ENCODE data around the gene MROH7.

DNA sequence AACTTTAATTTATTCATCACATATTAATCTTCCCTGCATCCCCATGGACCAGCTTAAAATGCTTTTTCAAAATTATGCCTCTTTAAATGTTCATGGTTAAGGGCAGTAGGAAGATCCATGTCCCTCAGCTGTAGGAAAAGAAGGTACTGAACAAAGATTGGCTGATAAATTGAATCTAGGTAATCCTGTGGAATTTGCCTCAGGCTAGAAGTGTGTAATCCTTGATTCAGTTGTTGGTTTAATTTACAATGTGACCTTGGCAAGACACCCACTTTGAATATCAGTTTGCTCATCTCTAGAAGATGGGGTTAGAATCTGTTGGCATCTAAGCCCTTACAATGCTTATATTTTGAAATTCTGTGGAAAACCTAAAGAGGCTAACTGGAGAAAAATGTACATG is 80.1 kb downstream of the MROH7 start:
- TF ChIP-seq CTCF (IDR thresholded peaks at IDR 0.05) (no peak), POLR2A (IDR thresholded peaks at IDR 0.05) (no peak)

All from lower leg skin (tissue), 3 donors.